Measurements from ENCODE around the gene APOL2.

Gene APOL2

GRCh38 chr22:36177160-36177559, 62.2 kb downstream of the APOL2 start:
- TF ChIP-seq CTCF (IDR thresholded peaks at IDR 0.05; ENCODE audit: insufficient read depth, low read length, missing control alignments) = no peak
- H3K4me3 ChIP-seq (ENCODE audit: low read depth, low read length) = no peak overlapping the region
- DNase-seq (ENCODE audit: low read depth, low spot score) = no peak
- ChIA-PET CTCF (interaction anchor here (0.8 to 9.1 kb wide), 9 partner anchors 9 to 309 kb away, joined by 3 to 162 read pairs (median 4); partner anchors contain the start of gene APOL3), POLR2A (no interaction called here)

All from AG04449 (cell line).